ENCODE measurements around the gene MAGI2. TPM values are rescaled to one million over a fixed set of nuclear protein-coding genes. Genes with fewer than 3 reads are reported as not detected.

Gene MAGI2
- total RNA-seq, 2 experiments from 2014 or later: 0.03 to 0.17 TPM

DNA sequence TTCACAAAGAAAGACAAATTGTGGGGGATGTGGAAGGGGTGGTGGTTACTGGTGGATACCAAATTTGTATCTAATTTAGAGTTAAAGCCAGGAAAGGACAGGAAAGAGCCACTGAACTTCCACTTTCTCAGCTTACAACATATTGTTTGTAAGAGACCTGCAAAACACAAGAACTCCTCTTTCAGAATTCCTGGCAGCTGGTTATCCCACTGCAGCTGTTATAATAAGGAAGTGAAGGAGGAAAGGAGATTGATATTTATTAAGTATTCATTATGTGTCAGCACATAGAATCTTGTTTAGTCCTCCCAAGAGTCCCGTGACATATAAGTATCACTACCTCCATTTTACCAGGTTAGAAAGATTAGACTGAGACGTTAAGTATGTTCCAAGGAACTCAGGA lies 1173.2 kb downstream of the MAGI2 start:
- intact Hi-C loops (cut with micrococcal nuclease; ENCODE audit: unreplicated experiment): no loop called here

DNA sequence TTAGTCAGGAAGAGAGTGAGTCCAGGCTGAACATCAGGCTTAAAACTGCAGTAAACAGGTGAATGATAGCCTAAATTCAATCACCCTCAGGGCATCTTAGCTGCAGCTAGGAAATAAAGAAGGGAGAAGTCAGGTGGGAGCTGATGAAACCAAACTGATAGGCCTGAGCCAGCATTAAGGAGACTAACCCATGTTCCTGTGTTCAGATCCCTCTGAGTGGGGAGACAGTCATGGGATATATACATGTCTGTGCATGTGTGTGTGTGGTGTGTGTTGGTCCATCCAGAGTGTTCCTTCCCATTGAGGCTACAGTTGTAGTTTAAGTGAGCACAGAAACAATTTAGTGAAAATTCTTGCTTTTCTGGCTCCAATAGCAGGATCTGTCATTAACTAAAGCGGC lies 1174.0 kb downstream of the MAGI2 start:
- H3K79me2 ChIP-seq (ENCODE audit: insufficient read depth, low read depth, low read length): no peaks in the 10 kb centered on the region
- DNase-seq (ENCODE audit: low spot score): no peak
- no peak for TF ChIP-seq EZH2phosphoT487 (IDR thresholded peaks at IDR 0.05; ENCODE audit: borderline replicate concordance, low read depth, low read length)
- TF ChIP-seq, protein P1, sequence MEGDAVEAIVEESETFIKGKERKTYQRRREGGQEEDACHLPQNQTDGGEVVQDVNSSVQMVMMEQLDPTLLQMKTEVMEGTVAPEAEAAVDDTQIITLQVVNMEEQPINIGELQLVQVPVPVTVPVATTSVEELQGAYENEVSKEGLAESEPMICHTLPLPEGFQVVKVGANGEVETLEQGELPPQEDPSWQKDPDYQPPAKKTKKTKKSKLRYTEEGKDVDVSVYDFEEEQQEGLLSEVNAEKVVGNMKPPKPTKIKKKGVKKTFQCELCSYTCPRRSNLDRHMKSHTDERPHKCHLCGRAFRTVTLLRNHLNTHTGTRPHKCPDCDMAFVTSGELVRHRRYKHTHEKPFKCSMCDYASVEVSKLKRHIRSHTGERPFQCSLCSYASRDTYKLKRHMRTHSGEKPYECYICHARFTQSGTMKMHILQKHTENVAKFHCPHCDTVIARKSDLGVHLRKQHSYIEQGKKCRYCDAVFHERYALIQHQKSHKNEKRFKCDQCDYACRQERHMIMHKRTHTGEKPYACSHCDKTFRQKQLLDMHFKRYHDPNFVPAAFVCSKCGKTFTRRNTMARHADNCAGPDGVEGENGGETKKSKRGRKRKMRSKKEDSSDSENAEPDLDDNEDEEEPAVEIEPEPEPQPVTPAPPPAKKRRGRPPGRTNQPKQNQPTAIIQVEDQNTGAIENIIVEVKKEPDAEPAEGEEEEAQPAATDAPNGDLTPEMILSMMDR (conservative IDR thresholded peaks at IDR 0.05; ENCODE audit: low read length): no peak
- ChIA-PET POLR2A (interaction anchor here (1.3 kb wide), 1 partner anchor 15 kb away, joined by 4 read pairs; no protein-coding TSS in a partner anchor), CTCF (ENCODE audit: unreplicated experiment) (no interaction called here)
- H3K4me1 ChIP-seq (ENCODE audit: insufficient read depth, low read length, poor library complexity, severe bottlenecking): peaks cover 23% of the 10 kb centered on the region
- BruUV-seq (replicated peaks): no TSS peak
- H2AFZ ChIP-seq (ENCODE audit: low read length): peak overlapping the region; percentile 65; the same call in 1 of the 2 replicates
- no peaks in the 10 kb centered on the region for H3K9me2 ChIP-seq (ENCODE audit: insufficient read depth, low read length)
- no peak overlapping the region for H3K27ac ChIP-seq (ENCODE audit: low read depth, low read length, poor library complexity, severe bottlenecking)
- H3K9me3 ChIP-seq (ENCODE audit: low read length): peaks cover 6% of the 10 kb centered on the region
- H3K4me3 ChIP-seq (ENCODE audit: low read depth, low read length, poor library complexity, severe bottlenecking): no peak overlapping the region
- intact Hi-C loops (cut with micrococcal nuclease; ENCODE audit: unreplicated experiment): no loop called here
- H4K20me1 ChIP-seq (ENCODE audit: insufficient read depth, low read length): no peaks in the 10 kb centered on the region
- H3K4me2 ChIP-seq (ENCODE audit: low read length): no peak overlapping the region
- no peaks in the 10 kb centered on the region for H3K36me3 ChIP-seq (ENCODE audit: insufficient read depth, low read length)

More for the DNA sequence above, 1173.2 kb downstream of the MAGI2 start:
- H3K4me2 ChIP-seq (ENCODE audit: low read length): 0 out of 2 replicates have a peak overlapping the region, but pooled peaks have one; percentile 20
- DNase-seq (ENCODE audit: low spot score): no peak
- no peaks in the 10 kb centered on the region for H3K9me2 ChIP-seq (ENCODE audit: insufficient read depth, low read length)
- no TSS peak for BruUV-seq (replicated peaks)
- H3K4me3 ChIP-seq (ENCODE audit: low read depth, low read length, poor library complexity, severe bottlenecking): no peak overlapping the region
- H3K27ac ChIP-seq (ENCODE audit: low read depth, low read length, poor library complexity, severe bottlenecking): no peak overlapping the region
- no peaks in the 10 kb centered on the region for H4K20me1 ChIP-seq (ENCODE audit: insufficient read depth, low read length)
- peaks cover 3% of the 10 kb centered on the region for H3K9me3 ChIP-seq (ENCODE audit: low read length)
- peak overlapping the region; percentile 65 for H2AFZ ChIP-seq (ENCODE audit: low read length)
- H3K4me1 ChIP-seq (ENCODE audit: insufficient read depth, low read length, poor library complexity, severe bottlenecking): peaks cover 23% of the 10 kb centered on the region
- TF ChIP-seq, protein P1 (conservative IDR thresholded peaks at IDR 0.05; ENCODE audit: low read length): no peak
- TF ChIP-seq EZH2phosphoT487 (IDR thresholded peaks at IDR 0.05; ENCODE audit: borderline replicate concordance, low read depth, low read length): no peak
- ChIA-PET CTCF (ENCODE audit: unreplicated experiment) (no interaction called here), POLR2A (interaction anchor here (1.3 to 1.4 kb wide), 2 partner anchors 12 to 16 kb away, joined by 4 to 5 read pairs; no protein-coding TSS in a partner anchor)
- H3K36me3 ChIP-seq (ENCODE audit: insufficient read depth, low read length): no peaks in the 10 kb centered on the region
- H3K79me2 ChIP-seq (ENCODE audit: insufficient read depth, low read depth, low read length): no peaks in the 10 kb centered on the region

DNA sequence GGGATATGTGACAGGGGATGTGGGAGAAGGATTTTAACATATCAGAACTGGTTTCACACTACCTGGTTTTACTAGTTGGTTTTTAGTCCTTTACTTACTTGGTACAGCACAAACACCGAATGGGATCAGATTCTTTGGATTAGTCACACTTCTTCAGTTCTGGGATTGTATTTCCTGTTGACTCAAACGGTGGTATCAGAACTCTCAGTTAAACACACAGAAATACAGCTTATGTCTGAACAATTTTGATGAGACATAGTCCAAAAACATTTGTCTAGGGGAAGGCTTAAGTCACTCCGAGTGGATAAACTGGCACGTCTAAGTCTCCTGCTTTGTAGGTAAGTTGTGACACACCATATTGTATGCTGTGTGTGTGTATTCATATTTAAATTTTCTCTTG lies 1174.4 kb downstream of the MAGI2 start:
- CTCF ChIA-PET (ENCODE audit: unreplicated experiment): no interaction called here
- Histone ChIP-seq H2AFZ (ENCODE audit: low read length) (peak overlapping the region; percentile 6; the same call in 1 of the 2 replicates), H3K9me2 (ENCODE audit: insufficient read depth, low read length) (no peaks in the 10 kb centered on the region)

More for the DNA sequence above, 1174.4 kb downstream of the MAGI2 start:
- intact Hi-C loops (cut with micrococcal nuclease; ENCODE audit: unreplicated experiment): no loop called here
- POLR2A ChIA-PET: interaction anchor here (1.3 kb wide), 1 partner anchor 14 kb away, joined by 4 read pairs; no protein-coding TSS in a partner anchor
- TF ChIP-seq, protein P1 (conservative IDR thresholded peaks at IDR 0.05; ENCODE audit: low read length): no peak
- TF ChIP-seq EZH2phosphoT487 (IDR thresholded peaks at IDR 0.05; ENCODE audit: borderline replicate concordance, low read depth, low read length): no peak
- no TSS peak for BruUV-seq (replicated peaks)
- no peaks in the 10 kb centered on the region for H3K79me2 ChIP-seq (ENCODE audit: insufficient read depth, low read depth, low read length)
- H3K4me3 ChIP-seq (ENCODE audit: low read depth, low read length, poor library complexity, severe bottlenecking): no peak overlapping the region
- no peaks in the 10 kb centered on the region for H3K36me3 ChIP-seq (ENCODE audit: insufficient read depth, low read length)
- peaks cover 6% of the 10 kb centered on the region for H3K9me3 ChIP-seq (ENCODE audit: low read length)
- H4K20me1 ChIP-seq (ENCODE audit: insufficient read depth, low read length): no peaks in the 10 kb centered on the region
- no peak for DNase-seq (ENCODE audit: low spot score)
- no peak overlapping the region for H3K27ac ChIP-seq (ENCODE audit: low read depth, low read length, poor library complexity, severe bottlenecking)
- no peak overlapping the region for H3K4me2 ChIP-seq (ENCODE audit: low read length)
- H3K4me1 ChIP-seq (ENCODE audit: insufficient read depth, low read length, poor library complexity, severe bottlenecking): peaks cover 23% of the 10 kb centered on the region
